Brain microvascular endothelial cell (primary cell): ENCODE measurements around the gene VPS37C.

Experiments used
- DNase-seq: peaks from one replicate; pipeline ENCODE4 v3.0.0-alpha.2; 2020
- H3K27ac ChIP-seq: fragments of 250-450 bp; sonication (Bioruptor Pico); 2 replicates; pipeline ENCODE4 v1.5.1; 2020; ENCODE audit warnings: mild to moderate bottlenecking, moderate library complexity
- H3K27me3 ChIP-seq: fragments of 250-450 bp; sonication (Bioruptor Pico); replicated peaks from 2 replicates; pipeline ENCODE4 v1.5.1; 2020; ENCODE audit warnings: mild to moderate bottlenecking
- H3K36me3 ChIP-seq: fragments of 250-450 bp; sonication (Bioruptor Pico); replicated peaks from 2 replicates; pipeline ENCODE4 v1.5.1; 2020; ENCODE audit warnings: mild to moderate bottlenecking
- H3K4me3 ChIP-seq: 2 replicates; pipeline ENCODE4 v1.5.1; 2011; ENCODE audit warnings: low read depth, mild to moderate bottlenecking, control low read depth, low read length, moderate library complexity
- CTCF ChIP-seq: IDR thresholded peaks from 2 replicates; pipeline ENCODE4 v1.5.1; 2011; ENCODE audit warnings: low read depth, mild to moderate bottlenecking, moderate library complexity, low read length, control low read depth, inconsistent platforms; ENCODE audit errors: missing control alignments
- in situ Hi-C: cut with HindIII; loops from 2 replicates; pipeline ENCODE4 v1.10.0; 2017; ENCODE audit warnings: low sequenced_read_pairs, low pct_ligation_motif_present

Gene VPS37C

GRCh38 chr11:61107888-61108287 lies 53.3 kb downstream of the VPS37C start:
- in situ Hi-C loops: no loop called here
- H3K4me3 ChIP-seq: no peak overlapping the region
- no peaks in the 10 kb centered on the region for H3K36me3 ChIP-seq
- TF ChIP-seq CTCF: no peak
- no peak for DNase-seq
- H3K27ac ChIP-seq: no peak overlapping the region
- no peaks in the 10 kb centered on the region for H3K27me3 ChIP-seq

GRCh38 chr11:61106894-61107470 lies 54.2 kb downstream of the VPS37C start:
- no peak for TF ChIP-seq CTCF
- Histone ChIP-seq H3K27me3 (no peaks in the 10 kb centered on the region), H3K36me3 (no peaks in the 10 kb centered on the region), H3K4me3 (no peak overlapping the region), H3K27ac (no peak overlapping the region)
- in situ Hi-C loops: no loop called here
- no peak for DNase-seq

GRCh38 chr11:61106296-61106695 lies 54.9 kb downstream of the VPS37C start:
- no peaks in the 10 kb centered on the region for H3K36me3 ChIP-seq
- H3K27me3 ChIP-seq: no peaks in the 10 kb centered on the region
- no peak overlapping the region for H3K27ac ChIP-seq
- in situ Hi-C loops: no loop called here
- no peak for TF ChIP-seq CTCF
- H3K4me3 ChIP-seq: no peak overlapping the region
- DNase-seq: no peak

- H3K36me3 ChIP-seq: no peaks in the 10 kb centered on the region
- DNase-seq: no peak
- H3K4me3 ChIP-seq: no peak overlapping the region
- no peak for TF ChIP-seq CTCF
- H3K27ac ChIP-seq: no peak overlapping the region
- in situ Hi-C loops: no loop called here
- H3K27me3 ChIP-seq: no peaks in the 10 kb centered on the region
These were observed 56.3 kb downstream of the VPS37C start for GRCh38 chr11:61104963-61105362.

- in situ Hi-C loops: no loop called here
- DNase-seq: no peak
- Histone ChIP-seq H3K27ac (no peak overlapping the region), H3K36me3 (no peaks in the 10 kb centered on the region), H3K27me3 (no peaks in the 10 kb centered on the region), H3K4me3 (no peak overlapping the region)
- TF ChIP-seq CTCF: no peak
These were observed 57.3 kb downstream of the VPS37C start for GRCh38 chr11:61103851-61104423.
